ENCODE measurements around the gene CACNA2D3. TPM values are rescaled to one million over a fixed set of nuclear protein-coding genes. Genes with fewer than 3 reads are reported as not detected.
"Not testable (repeated sequence)": the region's sequence is repeated elsewhere in the genome, so short reads cannot be mapped to it uniquely, and the experiment has no call there.

CACNA2D3 gene
- total RNA-seq, 1 donor from 2014 or later = 3.6 TPM

DNA sequence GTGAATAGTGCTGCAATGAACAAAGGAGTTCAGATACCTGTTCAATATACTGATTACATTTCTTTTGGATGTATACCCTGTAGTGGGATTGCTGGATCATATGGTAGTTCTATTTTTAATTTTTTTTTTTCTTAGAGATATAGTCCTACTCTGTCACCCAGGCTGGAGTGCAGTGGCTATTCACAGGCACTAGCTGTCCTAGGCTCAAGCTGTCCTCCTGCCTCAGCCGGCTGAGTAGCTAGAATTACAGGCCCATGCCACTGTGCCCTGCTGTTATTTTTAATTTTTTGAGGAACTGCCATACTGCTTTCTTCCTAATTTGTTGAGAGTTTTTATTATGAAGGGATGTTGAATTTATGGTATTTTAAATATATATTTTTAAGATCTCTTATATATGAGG, 23.0 kb upstream of the CACNA2D3 start:
- DNase-seq = no peak
- Histone ChIP-seq H3K9me3 (no peaks in the 10 kb centered on the region), H3K27ac (no peak overlapping the region), H3K4me1 (no peaks in the 10 kb centered on the region), H3K27me3 (ENCODE audit: low read depth) (no peaks in the 10 kb centered on the region), H3K4me3 (no peak overlapping the region), H3K36me3 (no peaks in the 10 kb centered on the region)
- intact Hi-C loops (cut with DNase I) = no loop called here
- TF ChIP-seq, protein P1, sequence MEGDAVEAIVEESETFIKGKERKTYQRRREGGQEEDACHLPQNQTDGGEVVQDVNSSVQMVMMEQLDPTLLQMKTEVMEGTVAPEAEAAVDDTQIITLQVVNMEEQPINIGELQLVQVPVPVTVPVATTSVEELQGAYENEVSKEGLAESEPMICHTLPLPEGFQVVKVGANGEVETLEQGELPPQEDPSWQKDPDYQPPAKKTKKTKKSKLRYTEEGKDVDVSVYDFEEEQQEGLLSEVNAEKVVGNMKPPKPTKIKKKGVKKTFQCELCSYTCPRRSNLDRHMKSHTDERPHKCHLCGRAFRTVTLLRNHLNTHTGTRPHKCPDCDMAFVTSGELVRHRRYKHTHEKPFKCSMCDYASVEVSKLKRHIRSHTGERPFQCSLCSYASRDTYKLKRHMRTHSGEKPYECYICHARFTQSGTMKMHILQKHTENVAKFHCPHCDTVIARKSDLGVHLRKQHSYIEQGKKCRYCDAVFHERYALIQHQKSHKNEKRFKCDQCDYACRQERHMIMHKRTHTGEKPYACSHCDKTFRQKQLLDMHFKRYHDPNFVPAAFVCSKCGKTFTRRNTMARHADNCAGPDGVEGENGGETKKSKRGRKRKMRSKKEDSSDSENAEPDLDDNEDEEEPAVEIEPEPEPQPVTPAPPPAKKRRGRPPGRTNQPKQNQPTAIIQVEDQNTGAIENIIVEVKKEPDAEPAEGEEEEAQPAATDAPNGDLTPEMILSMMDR (IDR thresholded peaks at IDR 0.05) = no peak
- no peak for ATAC-seq

DNA sequence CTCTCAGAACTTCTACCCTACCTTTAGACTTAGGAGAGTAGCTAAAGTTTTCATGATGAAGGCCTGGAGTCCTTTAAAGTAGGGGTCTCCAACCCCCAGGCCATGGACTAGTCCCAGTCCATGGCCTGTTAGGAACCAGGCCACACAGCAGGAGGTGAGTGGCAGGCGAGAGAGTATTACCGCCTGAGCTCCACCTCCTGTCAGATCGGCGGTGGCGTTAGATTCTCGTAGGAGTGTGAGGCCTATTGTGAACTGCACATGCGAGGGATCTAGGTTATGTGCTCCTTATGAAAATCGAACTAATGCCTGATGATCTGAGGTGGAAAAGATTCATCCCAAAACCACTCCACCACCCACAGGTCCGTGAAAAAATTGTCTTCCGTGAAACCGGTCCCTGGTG, 18.3 kb upstream of the CACNA2D3 start:
- Histone ChIP-seq H3K4me1 (no peaks in the 10 kb centered on the region), H3K9me3 (no peaks in the 10 kb centered on the region), H3K27ac (no peak overlapping the region), H3K36me3 (no peaks in the 10 kb centered on the region), H3K4me3 (no peak overlapping the region), H3K27me3 (ENCODE audit: low read depth) (no peaks in the 10 kb centered on the region)
- intact Hi-C loops (cut with DNase I) = no loop called here
- no peak for DNase-seq
- ATAC-seq = no peak
- TF ChIP-seq, protein P1 (IDR thresholded peaks at IDR 0.05) = no peak

DNA sequence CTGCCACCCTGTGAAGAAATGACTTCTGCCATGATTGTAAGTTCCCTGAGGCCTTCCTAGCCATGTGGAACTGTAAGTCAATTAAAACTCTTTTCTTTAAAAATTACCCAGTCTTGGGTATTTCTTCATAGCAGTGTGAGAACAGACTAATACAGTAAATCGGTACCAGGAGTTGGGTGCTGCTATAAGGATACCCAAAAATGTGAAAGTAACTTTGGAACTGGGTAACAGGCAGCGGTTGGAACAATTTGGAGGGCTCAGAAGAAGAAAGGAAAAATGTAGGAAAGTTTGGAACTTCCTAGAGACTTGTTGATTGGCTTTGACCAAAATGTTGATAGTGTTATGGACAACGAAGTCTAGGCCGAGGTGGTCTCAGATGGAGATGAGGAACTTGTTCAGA, 6.2 kb upstream of the CACNA2D3 start:
- H3K4me1 ChIP-seq = not testable (repeated sequence)
- peaks cover 24% of the 10 kb centered on the region for H3K27me3 ChIP-seq (ENCODE audit: low read depth)

DNA sequence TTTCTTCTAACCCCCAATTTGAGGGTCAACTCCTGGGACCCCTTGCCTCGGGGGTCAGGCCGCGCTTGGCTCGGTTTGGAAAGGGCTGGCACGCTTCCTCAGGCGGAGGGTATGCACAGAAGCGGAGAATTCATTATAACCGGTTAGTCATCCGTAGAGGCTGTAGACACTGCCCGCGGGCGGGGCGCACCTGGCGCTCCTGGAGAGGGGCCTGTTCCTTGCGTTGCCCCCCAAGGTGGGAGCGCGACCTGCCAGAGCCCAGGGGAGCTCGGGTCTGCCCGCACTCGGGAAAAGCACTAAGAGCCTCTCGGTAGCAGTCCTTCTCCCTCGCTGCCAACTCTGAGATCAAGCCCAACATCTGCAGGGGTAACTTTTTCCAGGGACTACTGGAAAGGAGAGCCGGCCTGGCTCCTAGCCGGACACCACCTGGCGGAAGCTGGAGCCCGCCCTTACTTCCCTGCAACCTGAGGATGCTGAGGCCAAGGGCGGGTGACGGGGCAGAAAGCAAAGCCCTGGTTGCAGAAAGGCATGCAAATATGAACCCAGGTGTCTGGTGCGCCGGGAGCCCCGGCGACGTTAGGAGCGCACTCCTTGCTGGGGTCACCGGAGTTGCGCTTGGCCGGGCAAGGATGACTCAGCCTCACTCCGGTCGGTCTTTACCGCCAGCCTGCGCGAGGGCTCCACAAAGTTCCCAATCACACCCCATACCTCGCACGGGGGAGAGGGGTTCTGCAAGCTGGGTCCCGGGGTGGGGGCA, 1.5 kb upstream of the CACNA2D3 start:
- Histone ChIP-seq H3K27me3 (ENCODE audit: low read depth) (peaks cover 40% of the 10 kb centered on the region), H3K36me3 (no peaks in the 10 kb centered on the region), H3K4me1 (peaks cover 12% of the 10 kb centered on the region), H3K27ac (no peak overlapping the region), H3K4me3 (peak overlapping the region; percentile 56), H3K9me3 (no peaks in the 10 kb centered on the region)
- intact Hi-C loops (cut with DNase I) = no loop called here
- TF ChIP-seq, protein P1 (IDR thresholded peaks at IDR 0.05) = no peak
- DNase-seq (peak; percentile 47), ATAC-seq (peak; percentile 44 to 58)

More for the DNA sequence above, 6.2 kb upstream of the CACNA2D3 start:
- ATAC-seq; H3K27ac ChIP-seq; DNase-seq; intact Hi-C loops (cut with DNase I); H3K9me3 ChIP-seq; H3K36me3 ChIP-seq; H3K4me3 ChIP-seq: not testable (repeated sequence)

DNA sequence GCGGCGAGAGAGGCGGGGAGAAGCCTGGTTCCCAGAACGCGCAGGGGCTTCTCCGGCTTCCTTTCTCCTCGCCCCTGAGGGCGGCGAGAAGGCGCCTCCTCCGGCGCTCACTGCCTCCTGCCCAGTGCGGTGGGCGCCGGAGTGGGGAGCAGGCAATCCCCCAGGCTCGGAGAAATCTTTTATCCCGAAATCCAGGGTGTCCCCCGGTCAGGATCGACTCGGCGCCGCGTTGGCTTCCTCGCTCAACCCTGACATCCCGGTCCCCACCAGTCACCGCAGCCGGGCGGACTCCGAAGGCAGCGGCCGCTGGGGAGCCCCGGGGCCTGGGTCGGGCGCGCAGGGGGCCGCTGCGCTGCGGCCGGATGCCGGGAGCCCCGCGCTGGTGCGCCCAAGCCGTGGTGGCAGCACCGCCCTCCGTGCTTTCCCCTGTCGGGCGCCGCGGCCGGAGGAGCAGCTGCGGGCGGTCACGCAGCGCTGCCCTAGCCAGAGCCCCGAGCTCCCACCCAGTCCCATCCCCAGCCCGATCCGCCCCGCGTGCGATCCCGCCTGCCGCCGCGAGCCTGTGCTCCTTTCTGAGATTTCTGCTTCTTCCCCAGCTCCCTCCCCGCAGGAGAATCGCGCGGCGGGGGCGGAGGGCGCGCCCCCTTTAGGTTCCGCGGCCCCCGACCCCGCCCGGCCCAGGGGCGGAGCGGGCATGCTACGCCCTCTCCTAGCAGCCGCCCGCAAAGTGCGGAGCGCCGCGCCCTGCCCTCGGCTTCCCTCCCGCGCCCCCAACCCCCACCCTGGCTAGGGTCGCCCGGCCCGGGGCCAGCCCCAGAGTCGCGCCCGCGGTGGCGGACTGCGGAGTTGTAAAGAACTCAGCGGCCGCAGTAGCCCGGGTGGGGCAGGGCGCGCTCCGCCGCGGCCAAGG, 683 bp upstream of the CACNA2D3 start:
- H3K27ac ChIP-seq = no peak overlapping the region
- TF ChIP-seq, protein P1 (IDR thresholded peaks at IDR 0.05) = no peak
- H3K9me3 ChIP-seq = no peaks in the 10 kb centered on the region
- peaks cover 40% of the 10 kb centered on the region for H3K27me3 ChIP-seq (ENCODE audit: low read depth)
- H3K4me1 ChIP-seq = peaks cover 12% of the 10 kb centered on the region
- ATAC-seq (peak; percentile 73 to 76), DNase-seq (no peak)
- no peaks in the 10 kb centered on the region for H3K36me3 ChIP-seq
- H3K4me3 ChIP-seq = peak overlapping the region; percentile 56
- intact Hi-C loops (cut with DNase I) = no loop called here
